ENCODE data around the gene DIRAS2. TPM values are rescaled to one million over a fixed set of nuclear protein-coding genes. Genes with fewer than 3 reads are reported as not detected.

The DIRAS2 gene
- total RNA-seq, 4 donors from 2014 or later: 1.8 to 3.6 (median 2.8) TPM

DNA sequence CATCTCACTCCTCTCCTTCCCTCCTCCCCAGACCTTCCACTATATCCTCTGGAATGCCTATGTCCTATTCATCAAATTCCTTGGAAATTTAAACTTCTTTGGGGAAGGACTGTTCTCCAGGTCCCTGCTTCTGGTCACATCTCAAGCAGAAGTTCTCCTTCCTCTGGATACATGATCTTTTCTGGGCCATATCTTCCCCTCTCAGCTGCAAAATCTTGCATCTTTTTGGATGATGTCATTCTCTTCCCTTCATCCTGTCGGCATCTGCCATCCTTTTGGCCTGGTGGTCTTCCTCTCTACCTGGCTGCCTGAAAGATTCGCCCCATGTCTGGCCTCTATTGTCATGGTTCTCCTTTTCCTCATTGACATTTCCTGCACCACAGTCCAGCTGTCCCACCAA is 5.2 kb upstream of the DIRAS2 start:
- no peak overlapping the region for H3K27ac ChIP-seq
- WGBS, 2 donors: 79 to 92% methylated on average over 2 of the region's 2 CpGs
- H3K4me1 ChIP-seq: peaks cover 0 to 2% (median 0%) of the 10 kb centered on the region in 4 donors
- no peaks in the 10 kb centered on the region for H3K36me3 ChIP-seq
- no peak overlapping the region for H3K4me3 ChIP-seq
- peaks cover 0 to 12% of the 10 kb centered on the region in 2 donors for H3K27me3 ChIP-seq
- DNase-seq (ENCODE audit: low spot score in 2 of 2): no peak
- peaks cover 0 to 23% (median 2%) of the 10 kb centered on the region in 4 donors for H3K9me3 ChIP-seq
- TF ChIP-seq EP300 (IDR thresholded peaks at IDR 0.05) (no peak), CTCF (IDR thresholded peaks at IDR 0.05) (no peak), POLR2A (IDR thresholded peaks at IDR 0.05) (no peak)

GRCh38 chr9:90645721-90646120 is 3.1 kb upstream of the DIRAS2 start:
- no peak for DNase-seq (ENCODE audit: low spot score in 2 of 2)
- Histone ChIP-seq H3K36me3 (no peaks in the 10 kb centered on the region), H3K27ac (no peak overlapping the region), H3K4me3 (no peak overlapping the region), H3K27me3 (peaks cover 0 to 29% of the 10 kb centered on the region in 2 donors), H3K9me3 (peaks cover 0 to 9% (median 2%) of the 10 kb centered on the region in 4 donors), H3K4me1 (peaks cover 0 to 8% (median 0%) of the 10 kb centered on the region in 4 donors)
- 78 to 92% methylated on average over 1 of the region's 1 CpG for WGBS, 2 donors
- TF ChIP-seq CTCF (IDR thresholded peaks at IDR 0.05): no peak
- TF ChIP-seq EP300 (IDR thresholded peaks at IDR 0.05): no peak
- no peak for TF ChIP-seq POLR2A (IDR thresholded peaks at IDR 0.05)

DNA sequence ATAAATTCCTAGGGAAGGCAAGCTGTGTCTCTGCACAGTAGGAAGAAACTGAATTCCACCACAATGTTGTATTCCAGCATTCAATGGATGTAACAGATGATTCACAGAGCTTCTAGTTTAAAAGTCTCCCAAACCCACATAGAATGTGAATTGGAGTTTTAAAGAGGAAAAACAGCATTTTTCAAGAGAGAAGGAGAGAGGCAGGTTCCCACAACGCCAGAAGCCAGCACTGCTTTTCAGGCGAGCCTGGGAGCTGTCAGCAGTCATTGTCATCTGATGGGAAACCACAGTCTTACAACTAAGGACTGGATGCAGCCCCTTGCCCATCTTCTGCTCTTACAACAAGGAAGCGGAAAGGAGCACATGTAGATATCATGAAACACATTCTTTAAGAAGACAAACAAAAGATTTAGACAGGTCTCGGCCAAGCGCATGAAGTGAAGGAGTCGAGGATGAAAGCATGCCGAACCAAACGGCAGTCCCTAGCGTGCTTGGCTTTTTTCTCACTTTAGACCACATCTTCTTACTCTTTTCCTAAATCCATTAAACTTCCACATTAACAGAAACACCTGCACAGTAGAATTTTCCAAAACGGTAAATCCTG is 638 bp downstream of the DIRAS2 start:
- 14 to 15% methylated on average over 10 of the region's 10 CpGs for WGBS, 2 donors
- H3K27ac ChIP-seq: peak overlapping the region in 1 of 4 donors; percentile 53
- TF ChIP-seq POLR2A (IDR thresholded peaks at IDR 0.05) (no peak), CTCF (IDR thresholded peaks at IDR 0.05) (no peak), EP300 (IDR thresholded peaks at IDR 0.05) (no peak)
- peaks cover 0 to 33% of the 10 kb centered on the region in 2 donors for H3K27me3 ChIP-seq
- H3K36me3 ChIP-seq: no peaks in the 10 kb centered on the region
- H3K4me1 ChIP-seq: peaks cover 0 to 8% (median 0%) of the 10 kb centered on the region in 4 donors
- H3K9me3 ChIP-seq: no peaks in the 10 kb centered on the region
- H3K4me3 ChIP-seq: peak overlapping the region in 1 of 4 donors; percentile 52
- no peak for DNase-seq (ENCODE audit: low spot score in 2 of 2)

DNA sequence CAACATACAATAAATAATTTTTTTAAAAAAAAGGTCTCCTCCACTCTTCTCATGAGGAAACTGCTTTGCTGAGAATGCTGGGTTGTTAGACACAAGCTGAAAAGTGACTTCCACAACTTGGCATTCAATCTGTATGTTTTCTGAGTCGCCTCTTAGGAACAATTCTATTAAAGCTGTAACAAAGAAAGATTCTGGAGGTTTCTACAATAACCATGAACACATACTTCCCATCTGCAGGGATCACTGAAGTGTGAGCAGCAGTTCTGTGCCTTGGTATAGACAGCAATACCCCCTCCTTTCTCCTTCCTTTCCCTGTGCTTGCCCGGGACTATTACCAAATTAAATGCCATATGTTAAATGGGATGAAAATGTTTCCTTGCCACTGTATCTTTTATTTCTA is 1.5 kb downstream of the DIRAS2 start:
- Histone ChIP-seq H3K36me3 (no peaks in the 10 kb centered on the region), H3K27me3 (peaks cover 0 to 33% of the 10 kb centered on the region in 2 donors), H3K4me3 (no peak overlapping the region), H3K9me3 (no peaks in the 10 kb centered on the region), H3K4me1 (peaks cover 0 to 8% (median 0%) of the 10 kb centered on the region in 4 donors), H3K27ac (no peak overlapping the region)
- no peak for TF ChIP-seq EP300 (IDR thresholded peaks at IDR 0.05)
- TF ChIP-seq POLR2A (IDR thresholded peaks at IDR 0.05): no peak
- no peak for TF ChIP-seq CTCF (IDR thresholded peaks at IDR 0.05)
- no peak for DNase-seq (ENCODE audit: low spot score in 2 of 2)
- WGBS, 2 donors: 47 to 49% methylated on average over 2 of the region's 2 CpGs

DNA sequence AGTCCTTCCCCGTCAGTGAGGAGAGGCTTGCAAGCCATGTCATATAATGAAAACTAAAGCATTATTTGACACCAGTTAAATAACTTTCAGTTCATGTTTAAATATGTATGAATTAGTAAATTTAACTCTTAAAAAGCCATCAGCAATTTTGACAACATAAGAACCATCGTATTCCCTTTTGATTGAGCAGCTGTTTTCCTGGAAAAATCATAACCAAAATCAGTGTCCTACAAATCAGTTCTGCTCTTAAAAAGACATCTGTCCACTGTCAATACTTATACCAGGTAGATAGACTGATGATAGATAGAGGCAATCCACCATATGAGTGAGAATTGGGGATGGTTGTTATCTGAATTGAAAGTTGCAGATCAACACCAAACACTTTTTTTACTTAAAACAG is 2.3 kb downstream of the DIRAS2 start:
- 61 to 70% methylated on average over 2 of the region's 2 CpGs for WGBS, 2 donors
- peaks cover 0 to 8% (median 0%) of the 10 kb centered on the region in 4 donors for H3K4me1 ChIP-seq
- DNase-seq (ENCODE audit: low spot score in 2 of 2): no peak
- peaks cover 0 to 33% of the 10 kb centered on the region in 2 donors for H3K27me3 ChIP-seq
- no peaks in the 10 kb centered on the region for H3K9me3 ChIP-seq
- no peaks in the 10 kb centered on the region for H3K36me3 ChIP-seq
- no peak overlapping the region for H3K4me3 ChIP-seq
- TF ChIP-seq EP300 (IDR thresholded peaks at IDR 0.05): no peak
- TF ChIP-seq POLR2A (IDR thresholded peaks at IDR 0.05): no peak
- TF ChIP-seq CTCF (IDR thresholded peaks at IDR 0.05): no peak
- H3K27ac ChIP-seq: no peak overlapping the region

All from tibial nerve (tissue), 4 donors.